ENCODE results near the gene SNX11. TPM values are rescaled to one million over a fixed set of nuclear protein-coding genes. Genes with fewer than 3 reads are reported as not detected.

Gene SNX11
- polyA plus RNA-seq, 1 donor from 2014 or later = 29.0 TPM

- Histone ChIP-seq H4K20me1 (ENCODE audit: insufficient read depth) (no peaks in the 10 kb centered on the region), H3K9me2 (ENCODE audit: insufficient read depth, low read length) (no peaks in the 10 kb centered on the region), H3K9ac (ENCODE audit: low read length) (no peak overlapping the region), H3K4me3 (ENCODE audit: low read length) (no peak overlapping the region), H2AFZ (ENCODE audit: low read depth, low read length) (no peak overlapping the region), H3F3A (ENCODE audit: insufficient read depth, low read length, poor library complexity, severe bottlenecking) (no peaks in the 10 kb centered on the region), H3K4me2 (ENCODE audit: low read length) (no peak overlapping the region), H3K27me3 (ENCODE audit: insufficient read depth, low read depth, low read length) (no peaks in the 10 kb centered on the region), H3K36me3 (ENCODE audit: insufficient read depth, low read length) (peaks cover 6% of the 10 kb centered on the region), H3K9me3 (ENCODE audit: low read length) (no peaks in the 10 kb centered on the region), H3K27ac (ENCODE audit: low read length) (no peak overlapping the region), H3K79me2 (replicated peaks; ENCODE audit: insufficient read depth, low read length) (no peaks in the 10 kb centered on the region)
- TF ChIP-seq SMC3 (conservative IDR thresholded peaks at IDR 0.05; ENCODE audit: poor library complexity) (no peak), TAF1 (IDR thresholded peaks at IDR 0.05; ENCODE audit: low read depth) (no peak), RAD21 (conservative IDR thresholded peaks at IDR 0.05) (no peak), EP300 (conservative IDR thresholded peaks at IDR 0.05; ENCODE audit: poor library complexity, severe bottlenecking) (no peak), POLR2AphosphoS5 (IDR thresholded peaks at IDR 0.05) (no peak), REST (IDR thresholded peaks at IDR 0.05; ENCODE audit: borderline replicate concordance) (no peak), EZH2 (IDR thresholded peaks at IDR 0.05; ENCODE audit: borderline replicate concordance, insufficient read depth, low read length, poor library complexity, severe bottlenecking) (no peak), MXI1 (conservative IDR thresholded peaks at IDR 0.05; ENCODE audit: poor library complexity, severe bottlenecking) (no peak)
- TF ChIP-seq, protein P1, sequence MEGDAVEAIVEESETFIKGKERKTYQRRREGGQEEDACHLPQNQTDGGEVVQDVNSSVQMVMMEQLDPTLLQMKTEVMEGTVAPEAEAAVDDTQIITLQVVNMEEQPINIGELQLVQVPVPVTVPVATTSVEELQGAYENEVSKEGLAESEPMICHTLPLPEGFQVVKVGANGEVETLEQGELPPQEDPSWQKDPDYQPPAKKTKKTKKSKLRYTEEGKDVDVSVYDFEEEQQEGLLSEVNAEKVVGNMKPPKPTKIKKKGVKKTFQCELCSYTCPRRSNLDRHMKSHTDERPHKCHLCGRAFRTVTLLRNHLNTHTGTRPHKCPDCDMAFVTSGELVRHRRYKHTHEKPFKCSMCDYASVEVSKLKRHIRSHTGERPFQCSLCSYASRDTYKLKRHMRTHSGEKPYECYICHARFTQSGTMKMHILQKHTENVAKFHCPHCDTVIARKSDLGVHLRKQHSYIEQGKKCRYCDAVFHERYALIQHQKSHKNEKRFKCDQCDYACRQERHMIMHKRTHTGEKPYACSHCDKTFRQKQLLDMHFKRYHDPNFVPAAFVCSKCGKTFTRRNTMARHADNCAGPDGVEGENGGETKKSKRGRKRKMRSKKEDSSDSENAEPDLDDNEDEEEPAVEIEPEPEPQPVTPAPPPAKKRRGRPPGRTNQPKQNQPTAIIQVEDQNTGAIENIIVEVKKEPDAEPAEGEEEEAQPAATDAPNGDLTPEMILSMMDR (IDR thresholded peaks at IDR 0.05; ENCODE audit: poor library complexity, severe bottlenecking) = no peak
Observed at GRCh38 chr17:48122665-48123045, 15.1 kb downstream of the SNX11 start.

GRCh38 chr17:48123111-48123510 lies 15.5 kb downstream of the SNX11 start:
- no peak overlapping the region for H2AFZ ChIP-seq (ENCODE audit: low read depth, low read length)
- H3K36me3 ChIP-seq (ENCODE audit: insufficient read depth, low read length) = peaks cover 6% of the 10 kb centered on the region
- no peak overlapping the region for H3K9ac ChIP-seq (ENCODE audit: low read length)
- no peaks in the 10 kb centered on the region for H3K79me2 ChIP-seq (replicated peaks; ENCODE audit: insufficient read depth, low read length)
- H3F3A ChIP-seq (ENCODE audit: insufficient read depth, low read length, poor library complexity, severe bottlenecking) = no peaks in the 10 kb centered on the region
- no peaks in the 10 kb centered on the region for H3K27me3 ChIP-seq (ENCODE audit: insufficient read depth, low read depth, low read length)
- H3K9me2 ChIP-seq (ENCODE audit: insufficient read depth, low read length) = no peaks in the 10 kb centered on the region
- H3K9me3 ChIP-seq (ENCODE audit: low read length) = no peaks in the 10 kb centered on the region
- no peak overlapping the region for H3K4me3 ChIP-seq (ENCODE audit: low read length)
- no peak overlapping the region for H3K4me2 ChIP-seq (ENCODE audit: low read length)
- H4K20me1 ChIP-seq (ENCODE audit: insufficient read depth) = no peaks in the 10 kb centered on the region
- H3K27ac ChIP-seq (ENCODE audit: low read length) = no peak overlapping the region
- TF ChIP-seq POLR2AphosphoS5 (IDR thresholded peaks at IDR 0.05) = no peak
- TF ChIP-seq EP300 (conservative IDR thresholded peaks at IDR 0.05; ENCODE audit: poor library complexity, severe bottlenecking) = no peak
- no peak for TF ChIP-seq SMC3 (conservative IDR thresholded peaks at IDR 0.05; ENCODE audit: poor library complexity)
- no peak for TF ChIP-seq MXI1 (conservative IDR thresholded peaks at IDR 0.05; ENCODE audit: poor library complexity, severe bottlenecking)
- TF ChIP-seq EZH2 (IDR thresholded peaks at IDR 0.05; ENCODE audit: borderline replicate concordance, insufficient read depth, low read length, poor library complexity, severe bottlenecking) = no peak
- no peak for TF ChIP-seq REST (IDR thresholded peaks at IDR 0.05; ENCODE audit: borderline replicate concordance)
- TF ChIP-seq RAD21 (conservative IDR thresholded peaks at IDR 0.05) = no peak
- TF ChIP-seq, protein P1 (IDR thresholded peaks at IDR 0.05; ENCODE audit: poor library complexity, severe bottlenecking) = no peak
- no peak for TF ChIP-seq TAF1 (IDR thresholded peaks at IDR 0.05; ENCODE audit: low read depth)

All from neural cell (in vitro differentiated cells).